SK-N-SH treated with all-trans-retinoic acid at 6 μM for 48 hours (cell line): Measurements from ENCODE around the gene TMEM259.

ENCODE experiments used
- ATAC-seq: fragments of 200-7000 bp; cut with Tn5 transposase; 3 replicates; pipeline ENCODE4 v1.9.1; 2020; ENCODE audit warnings: mild to moderate bottlenecking, moderate library complexity
- ARNTL ChIP-seq: fragments of 450-650 bp; formaldehyde crosslinking; IDR thresholded peaks from 2 replicates; pipeline ENCODE4 v1.5.0; 2020; ENCODE audit warnings: low read depth, mild to moderate bottlenecking, moderate library complexity, borderline replicate concordance
- BACH2 ChIP-seq: fragments of 250-450 bp; sonication (Bioruptor Pico); IDR thresholded peaks from 2 replicates; pipeline ENCODE4 v1.9.0; 2021; ENCODE audit warnings: mild to moderate bottlenecking, borderline replicate concordance
- CREB5 ChIP-seq: fragments of 250-450 bp; sonication (Bioruptor Pico); IDR thresholded peaks from 2 replicates; pipeline ENCODE4 v1.5.1; 2020; ENCODE audit warnings: low read depth, mild to moderate bottlenecking, moderate library complexity
- CSDC2 ChIP-seq: fragments of 250-450 bp; sonication (Bioruptor Pico); IDR thresholded peaks from 2 replicates; pipeline ENCODE4 v1.5.0; 2020; ENCODE audit warnings: mild to moderate bottlenecking, moderate library complexity
- CSRNP3 ChIP-seq: fragments of 250-450 bp; sonication (Bioruptor Pico); IDR thresholded peaks from 2 replicates; pipeline ENCODE4 v1.5.1; 2021; ENCODE audit warnings: mild to moderate bottlenecking, moderate library complexity
- ESRRG ChIP-seq: fragments of 250-450 bp; sonication (Bioruptor Pico); IDR thresholded peaks from 2 replicates; pipeline ENCODE4 v1.6.1; 2021; ENCODE audit warnings: mild to moderate bottlenecking
- GLIS3 ChIP-seq: fragments of 250-450 bp; sonication (Bioruptor Pico); IDR thresholded peaks from 2 replicates; pipeline ENCODE4 v1.5.0; 2020; ENCODE audit warnings: mild to moderate bottlenecking, moderate library complexity
- ISL1 ChIP-seq: fragments of 250-450 bp; sonication (Bioruptor Pico); IDR thresholded peaks from 2 replicates; pipeline ENCODE4 v2.1.2; 2022; ENCODE audit warnings: mild to moderate bottlenecking, moderate library complexity
- OSR1 ChIP-seq: fragments of 250-450 bp; sonication (Bioruptor Pico); IDR thresholded peaks from 2 replicates; pipeline ENCODE4 v1.8.0; 2022; ENCODE audit warnings: moderate library complexity, mild to moderate bottlenecking, inconsistent platforms
- PATZ1 ChIP-seq: fragments of 250-450 bp; sonication (Bioruptor Pico); IDR thresholded peaks from 2 replicates; pipeline ENCODE4 v1.8.0; 2020; ENCODE audit warnings: mild to moderate bottlenecking, moderate library complexity, borderline replicate concordance
- POU6F1 ChIP-seq: fragments of 250-450 bp; sonication (Bioruptor Pico); IDR thresholded peaks from 2 replicates; pipeline ENCODE4 v1.8.0; 2021; ENCODE audit warnings: low read depth, mild to moderate bottlenecking, moderate library complexity, borderline replicate concordance
- RARB ChIP-seq: fragments of 250-450 bp; sonication (Bioruptor Pico); IDR thresholded peaks from 2 replicates; pipeline ENCODE4 v1.8.0; 2021; ENCODE audit warnings: mild to moderate bottlenecking, moderate library complexity
- SNAI2 ChIP-seq: fragments of 250-450 bp; sonication (Bioruptor Pico); IDR thresholded peaks from 2 replicates; pipeline ENCODE4 v1.5.0; 2020; ENCODE audit warnings: mild to moderate bottlenecking, moderate library complexity
- TCF4 ChIP-seq: fragments of 250-450 bp; sonication (Bioruptor Pico); IDR thresholded peaks from 2 replicates; pipeline ENCODE4 v1.8.0; 2021; ENCODE audit warnings: mild to moderate bottlenecking, moderate library complexity, borderline replicate concordance
- TOX ChIP-seq: fragments of 250-450 bp; sonication (Bioruptor Pico); IDR thresholded peaks from 2 replicates; pipeline ENCODE4 v1.8.0; 2021; ENCODE audit warnings: mild to moderate bottlenecking, moderate library complexity, borderline replicate concordance
- TSHZ2 ChIP-seq: fragments of 250-450 bp; sonication (Bioruptor Pico); IDR thresholded peaks from 2 replicates; pipeline ENCODE4 v1.5.0; 2020; ENCODE audit warnings: mild to moderate bottlenecking, moderate library complexity
- ZC3H10 ChIP-seq: fragments of 250-450 bp; sonication (Bioruptor Pico); IDR thresholded peaks from 2 replicates; pipeline ENCODE4 v1.5.1; 2021; ENCODE audit warnings: mild to moderate bottlenecking, moderate library complexity
- ZFP3 ChIP-seq: fragments of 250-450 bp; sonication (Bioruptor Pico); IDR thresholded peaks from 2 replicates; pipeline ENCODE4 v1.5.0; 2020; ENCODE audit warnings: mild to moderate bottlenecking, moderate library complexity
- ZFP30 ChIP-seq: fragments of 450-650 bp; formaldehyde crosslinking; IDR thresholded peaks from 2 replicates; pipeline ENCODE4 v1.5.0; 2022; ENCODE audit warnings: mild to moderate bottlenecking, moderate library complexity
- ZNF565 ChIP-seq: fragments of 450-650 bp; formaldehyde crosslinking; conservative IDR thresholded peaks from 2 replicates; pipeline ENCODE4 v1.5.0; 2020; ENCODE audit warnings: low read depth, mild to moderate bottlenecking, moderate library complexity
- ZNF70 ChIP-seq: fragments of 450-650 bp; formaldehyde crosslinking; IDR thresholded peaks from 2 replicates; pipeline ENCODE4 v1.5.0; 2020; ENCODE audit warnings: mild to moderate bottlenecking, moderate library complexity
- ZNF8 ChIP-seq: fragments of 450-650 bp; formaldehyde crosslinking; IDR thresholded peaks from 2 replicates; pipeline ENCODE4 v1.5.0; 2020; ENCODE audit warnings: mild to moderate bottlenecking, moderate library complexity

TMEM259 gene

DNA sequence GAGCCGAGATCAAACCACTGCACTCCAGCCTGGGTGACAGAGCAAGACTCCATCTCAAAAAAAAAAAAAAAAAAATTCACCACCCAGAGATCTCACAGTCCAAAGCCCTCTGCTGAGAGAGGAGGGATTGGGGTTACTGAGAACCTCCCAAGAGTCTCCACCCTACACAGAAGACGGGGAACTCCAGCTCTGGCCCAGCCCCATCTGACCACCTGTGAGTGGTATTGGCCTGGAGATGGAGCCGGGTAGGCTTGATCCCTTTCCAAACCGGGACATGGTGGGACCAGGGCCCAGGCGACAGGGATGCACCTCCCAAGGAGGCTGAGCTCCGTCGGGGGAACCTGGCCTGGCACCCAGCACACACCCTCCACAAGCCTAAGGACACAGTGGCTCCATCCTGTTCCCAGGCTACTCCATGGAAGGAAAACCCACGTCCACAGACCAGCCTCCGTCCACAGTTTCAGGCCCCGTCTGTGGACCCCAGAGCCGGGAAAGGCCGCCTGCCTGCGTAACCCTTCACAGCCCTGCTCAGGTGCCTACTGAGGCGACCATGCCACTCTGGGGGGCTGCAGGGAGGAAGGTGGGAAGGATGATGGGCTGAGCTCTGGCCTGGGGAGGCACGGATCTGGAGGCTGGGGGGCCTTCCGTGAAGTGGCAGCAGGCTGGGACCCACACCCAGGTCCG is 1.8 kb downstream of the TMEM259 start:
- TF ChIP-seq ZC3H10 (CRISPR knock-in tag) = no peak
- TF ChIP-seq ZFP3 (CRISPR knock-in tag) = no peak
- no peak for TF ChIP-seq ESRRG (CRISPR knock-in tag)
- TF ChIP-seq OSR1 (CRISPR knock-in tag) = no peak
- TF ChIP-seq RARB (CRISPR knock-in tag) = no peak
- no peak for TF ChIP-seq CREB5 (CRISPR knock-in tag)
- no peak for TF ChIP-seq TOX (CRISPR knock-in tag)
- no peak for TF ChIP-seq ZFP30 (CRISPR knock-in tag)
- no peak for TF ChIP-seq CSDC2 (CRISPR knock-in tag)
- TF ChIP-seq ZNF70 (CRISPR knock-in tag) = no peak
- no peak for TF ChIP-seq CSRNP3 (CRISPR knock-in tag)
- TF ChIP-seq TCF4 (CRISPR knock-in tag) = no peak
- no peak for TF ChIP-seq PATZ1 (CRISPR knock-in tag)
- no peak for TF ChIP-seq SNAI2
- TF ChIP-seq ISL1 (CRISPR knock-in tag) = no peak
- TF ChIP-seq ZNF565 (CRISPR knock-in tag) = no peak
- no peak for TF ChIP-seq GLIS3
- no peak for TF ChIP-seq ARNTL (CRISPR knock-in tag)

DNA sequence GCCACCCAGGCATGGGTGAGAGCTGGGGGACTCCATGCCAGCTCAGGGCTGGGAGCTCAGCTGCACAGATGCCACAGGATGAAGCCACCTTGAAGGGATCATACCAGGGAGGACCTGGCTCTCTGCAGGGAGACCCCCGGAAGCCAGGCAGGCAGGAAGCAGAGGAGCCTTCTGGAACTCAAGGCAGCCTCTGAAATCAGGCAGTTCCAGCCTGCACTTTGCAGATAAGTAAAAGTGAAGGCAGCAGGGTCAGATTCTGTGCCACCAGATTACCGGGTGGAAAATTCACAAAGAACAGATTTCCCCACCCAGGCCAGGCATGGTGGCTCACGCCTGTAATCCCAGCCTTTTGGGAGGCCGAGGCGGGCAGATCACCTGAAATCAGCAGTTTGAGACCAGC is 2.5 kb downstream of the TMEM259 start:
- TF ChIP-seq GLIS3 (no peak), CREB5 (CRISPR knock-in tag) (no peak), ISL1 (CRISPR knock-in tag) (no peak)
- ATAC-seq = no peak

More for the DNA sequence above, 1.8 kb downstream of the TMEM259 start:
- no peak for ATAC-seq

GRCh38 chr19:1017906-1018305 is 3.0 kb downstream of the TMEM259 start:
- no peak for ATAC-seq
- no peak for TF ChIP-seq ZNF565 (CRISPR knock-in tag)
- TF ChIP-seq CREB5 (CRISPR knock-in tag) = no peak
- TF ChIP-seq POU6F1 = no peak
- no peak for TF ChIP-seq TSHZ2
- no peak for TF ChIP-seq ARNTL (CRISPR knock-in tag)
- TF ChIP-seq ZNF8 (CRISPR knock-in tag) = no peak
- no peak for TF ChIP-seq ZFP30 (CRISPR knock-in tag)
- TF ChIP-seq PATZ1 (CRISPR knock-in tag) = no peak
- no peak for TF ChIP-seq ZFP3 (CRISPR knock-in tag)
- no peak for TF ChIP-seq BACH2 (CRISPR knock-in tag)
- TF ChIP-seq CSRNP3 (CRISPR knock-in tag) = no peak
